Stomach (tissue), 9 donors: ENCODE results near the gene SLC7A10. TPM values are rescaled to one million over a fixed set of nuclear protein-coding genes. Genes with fewer than 3 reads are reported as not detected.

Source experiments
- DNase-seq, 2 donors: peaks; one replicate each; pipeline versions ENCODE4 v3.0.0 to v3.0.0-alpha.2; 2013 to 2019
- H3K27ac ChIP-seq, 5 donors: fragments of 200-600 bp in 4 of 5; sonication (generic) in 4 of 5; one replicate each; pipeline ENCODE4 v1.5.1; 2013 to 2019; ENCODE audit warnings: mild to moderate bottlenecking in 1 of 5, moderate library complexity in 1 of 5
- H3K27me3 ChIP-seq, 3 donors: fragments of 200-600 bp; sonication (generic); one replicate each; pipeline ENCODE4 v1.5.1; 2017 to 2019; ENCODE audit warnings: mixed run types in 1 of 3
- H3K36me3 ChIP-seq, 4 donors: fragments of 200-600 bp; sonication (generic); 1 replicate in 3 of 4; 2 replicates in 1 of 4; pipeline ENCODE4 v1.5.1; 2016 to 2019
- H3K4me1 ChIP-seq, 4 donors: fragments of 200-600 bp; sonication (generic); one replicate each; pipeline ENCODE4 v1.5.1; 2016 to 2019
- H3K4me3 ChIP-seq, 4 donors: fragments of 200-600 bp; sonication (generic) in 3 of 4; one replicate each; pipeline ENCODE4 v1.5.1; 2016 to 2019; ENCODE audit warnings: mild to moderate bottlenecking in 1 of 4
- H3K9me3 ChIP-seq, 4 donors: fragments of 200-600 bp; sonication (generic); one replicate each; pipeline ENCODE4 v1.5.1; 2016 to 2019
- CTCF ChIP-seq, 7 experiments: fragments of 450-650 bp in 4 of 7; fragments of 200-600 bp in 3 of 7; sonication (generic) in 3 of 7; IDR thresholded peaks; one replicate each; pipeline ENCODE4 v1.5.1; 2016 to 2019; ENCODE audit warnings: antibody characterized with exemption in 7 of 7, control low read depth in 2 of 7, mild to moderate bottlenecking in 1 of 7
- EP300 ChIP-seq: sonication (generic); formaldehyde crosslinking; IDR thresholded peaks from one replicate; pipeline ENCODE4 v1.6.1; 2017; ENCODE audit warnings: antibody characterized with exemption
- POLR2A ChIP-seq, 4 donors: fragments of 450-650 bp; IDR thresholded peaks; one replicate each; pipeline ENCODE4 v1.6.1; 2016; ENCODE audit warnings: antibody characterized with exemption in 4 of 4, control low read depth in 2 of 4, mild to moderate bottlenecking in 1 of 4, moderate library complexity in 1 of 4
- POLR2AphosphoS5 ChIP-seq, 3 donors: sonication (generic); formaldehyde crosslinking; IDR thresholded peaks; one replicate each; pipeline ENCODE4 v1.6.1; 2016; ENCODE audit warnings: antibody characterized with exemption in 3 of 3
- WGBS, 5 donors: extraction: QIAGEN DNeasy Blood & Tissue Kit in 3 of 5; methylation state at CpG; one replicate each; pipeline versions ENCODE4 v1.1.5 to v1.1.7; 2013 to 2018; 5-methylcytosine and 5-hydroxymethylcytosine counted together
- intact Hi-C: fragments of 100-400 bp; cut with DNase I; formaldehyde crosslinking; loops from one replicate; pipeline ENCODE4 v1.15.1; 2023; ENCODE audit warnings: low total_unique reads
- polyA plus RNA-seq, 3 donors: library from polyadenylated mRNA; stranded (reverse); fragments of 200-250 nt; gene quantifications; one replicate each; pipeline ENCODE4 v1.2.3, GENCODE V29; 2013
- total RNA-seq, 5 donors: library from RNA; depleted of rRNA; stranded (reverse); fragments of >200 nt; gene quantifications; one replicate each; pipeline versions ENCODE4 v1.1.0 to v1.2.3, GENCODE V29; 2014 to 2016
- donor health status: healthy with polysubstance abuse.
- donor health status: Bipolar disorder and iron deficiency.
- donor health status: healthy.

Gene SLC7A10
- total and polyA plus RNA-seq, 8 donors = 0.73 TPM; not detected in 7

- no peak for TF ChIP-seq POLR2AphosphoS5 (IDR thresholded peaks at IDR 0.05)
- TF ChIP-seq EP300 = no peak
- TF ChIP-seq POLR2A (IDR thresholded peaks at IDR 0.05) = no peak
- no peak for TF ChIP-seq CTCF (IDR thresholded peaks at IDR 0.05)
- H3K27me3 ChIP-seq = no peaks in the 10 kb centered on the region
- H3K27ac ChIP-seq = no peak overlapping the region
- no peak overlapping the region for H3K4me3 ChIP-seq
- no peak for DNase-seq
- no peaks in the 10 kb centered on the region for H3K9me3 ChIP-seq
- 57 to 77% (median 72%) methylated on average over 8 of the region's 8 CpGs for WGBS, 5 donors
- peaks cover 0 to 18% (median 15%) of the 10 kb centered on the region in 4 donors for H3K4me1 ChIP-seq
- intact Hi-C loops = no loop called here
- H3K36me3 ChIP-seq = peaks cover 0 to 61% (median 38%) of the 10 kb centered on the region in 4 donors
Observed at GRCh38 chr19:33199441-33200265, 26.0 kb downstream of the SLC7A10 start.

GRCh38 chr19:33198169-33198568 lies 27.5 kb downstream of the SLC7A10 start:
- Histone ChIP-seq H3K4me3 (no peak overlapping the region), H3K27ac (no peak overlapping the region), H3K36me3 (peaks cover 0 to 46% (median 25%) of the 10 kb centered on the region in 4 donors), H3K4me1 (peaks cover 0 to 24% (median 18%) of the 10 kb centered on the region in 4 donors), H3K9me3 (no peaks in the 10 kb centered on the region), H3K27me3 (peaks cover 0 to 7% (median 0%) of the 10 kb centered on the region in 3 donors)
- WGBS, 5 donors = 88 to 96% (median 94%) methylated on average over 7 of the region's 7 CpGs
- intact Hi-C loops = no loop called here
- TF ChIP-seq POLR2A (IDR thresholded peaks at IDR 0.05) = no peak
- no peak for TF ChIP-seq CTCF (IDR thresholded peaks at IDR 0.05)
- no peak for TF ChIP-seq EP300
- TF ChIP-seq POLR2AphosphoS5 (IDR thresholded peaks at IDR 0.05) = no peak
- DNase-seq = no peak

- TF ChIP-seq POLR2A (IDR thresholded peaks at IDR 0.05) (no peak), EP300 (no peak), POLR2AphosphoS5 (IDR thresholded peaks at IDR 0.05) (no peak), CTCF (IDR thresholded peaks at IDR 0.05) (no peak)
- peaks cover 0 to 24% (median 18%) of the 10 kb centered on the region in 4 donors for H3K4me1 ChIP-seq
- intact Hi-C loops = no loop called here
- DNase-seq = no peak
- no peak overlapping the region for H3K4me3 ChIP-seq
- WGBS, 5 donors = 83 to 93% (median 87%) methylated on average over 5 to 11 of the region's 11 CpGs
- H3K36me3 ChIP-seq = peaks cover 0 to 41% (median 20%) of the 10 kb centered on the region in 4 donors
- no peaks in the 10 kb centered on the region for H3K9me3 ChIP-seq
- H3K27ac ChIP-seq = no peak overlapping the region
- peaks cover 0 to 7% (median 0%) of the 10 kb centered on the region in 3 donors for H3K27me3 ChIP-seq
Observed at GRCh38 chr19:33197591-33198000, 28.1 kb downstream of the SLC7A10 start.

- peaks cover 0 to 31% (median 13%) of the 10 kb centered on the region in 4 donors for H3K36me3 ChIP-seq
- no peak for DNase-seq
- H3K4me3 ChIP-seq = no peak overlapping the region
- peaks cover 0 to 24% (median 18%) of the 10 kb centered on the region in 4 donors for H3K4me1 ChIP-seq
- H3K9me3 ChIP-seq = no peaks in the 10 kb centered on the region
- TF ChIP-seq CTCF (IDR thresholded peaks at IDR 0.05) = no peak
- no peak overlapping the region for H3K27ac ChIP-seq
- 93 to 97% (median 95%) methylated on average over 10 of the region's 10 CpGs for WGBS, 5 donors
- intact Hi-C loops = no loop called here
- H3K27me3 ChIP-seq = peaks cover 0 to 7% (median 0%) of the 10 kb centered on the region in 3 donors
Observed at GRCh38 chr19:33196446-33197193, 29.0 kb downstream of the SLC7A10 start.
